NCI-H146 treated with DMSO at 0.1 percent for 48 hours (cell line): ENCODE data around the gene PDCD1LG2.

Experiments used
- DNase-seq: peaks from one replicate; lab custom pipeline; 2025; ENCODE audit not compliant: unreplicated experiment; lab: John Stamatoyannopoulos, UW

PDCD1LG2 gene

DNA sequence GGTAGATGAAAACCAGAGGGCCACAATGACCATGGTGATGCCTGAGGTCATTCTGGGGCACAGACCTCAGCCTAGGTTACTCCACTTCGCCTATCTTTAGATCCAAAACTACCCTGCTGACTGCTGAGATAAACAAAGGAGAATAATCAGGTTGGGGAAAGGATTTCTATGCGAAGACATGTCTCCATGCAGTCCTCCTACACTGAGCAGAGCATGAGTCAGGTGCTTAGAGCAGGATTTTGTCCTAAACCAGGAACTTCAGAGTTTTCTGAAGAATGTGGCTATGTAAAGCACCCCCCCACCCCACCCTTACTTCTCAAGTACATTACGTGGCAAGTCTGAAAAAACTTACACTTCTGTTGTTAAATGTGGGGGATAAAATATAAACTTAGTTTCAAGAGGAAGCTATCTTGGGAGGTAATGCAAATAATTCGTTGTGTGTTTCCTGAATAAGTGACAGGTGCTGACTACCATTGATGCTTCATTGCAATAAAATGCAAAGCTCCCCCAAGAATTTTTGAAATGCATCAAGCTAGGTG, 19.4 kb downstream of the PDCD1LG2 start:
- no peak for DNase-seq

DNA sequence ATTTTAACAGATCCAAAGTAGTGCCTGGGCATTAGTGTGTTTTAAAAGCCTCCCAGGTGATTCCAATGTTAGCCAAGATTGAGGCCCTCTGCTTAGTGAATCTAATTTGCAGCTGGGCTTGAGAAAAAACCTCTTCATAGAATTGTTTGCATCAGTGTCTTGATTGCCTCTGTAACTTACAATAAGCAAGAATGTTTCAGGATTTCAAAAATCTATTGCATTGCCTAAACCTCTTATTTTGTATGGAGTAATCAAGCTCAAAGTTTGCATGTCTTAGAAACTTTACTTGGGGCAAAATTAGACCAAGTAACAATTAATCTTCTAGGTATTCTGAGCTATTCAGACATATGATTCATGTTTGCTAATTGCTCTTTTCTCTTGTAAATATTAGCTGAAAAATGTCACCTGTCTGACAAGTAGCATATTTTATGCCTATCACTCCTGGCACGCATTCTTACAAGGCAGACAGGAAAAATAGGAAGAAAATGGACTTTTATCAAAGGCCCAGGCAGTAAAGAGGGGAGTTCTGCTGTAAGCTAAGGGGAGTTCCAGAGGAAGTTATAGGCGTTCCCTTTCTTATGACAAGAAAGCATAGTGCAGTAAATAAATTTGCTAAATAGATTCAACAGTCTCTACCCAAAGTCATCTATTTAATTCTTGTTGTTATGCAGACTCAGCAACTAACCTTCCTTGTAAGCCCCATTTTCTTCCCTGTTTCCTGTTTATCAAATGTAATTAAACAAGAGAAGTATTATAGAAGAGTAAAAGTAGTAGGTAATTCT, 21.0 kb downstream of the PDCD1LG2 start:
- DNase-seq = no peak

GRCh38 chr9:5532306-5532705, 22.0 kb downstream of the PDCD1LG2 start:
- DNase-seq = no peak

GRCh38 chr9:5532790-5533189, 22.5 kb downstream of the PDCD1LG2 start:
- no peak for DNase-seq

DNA sequence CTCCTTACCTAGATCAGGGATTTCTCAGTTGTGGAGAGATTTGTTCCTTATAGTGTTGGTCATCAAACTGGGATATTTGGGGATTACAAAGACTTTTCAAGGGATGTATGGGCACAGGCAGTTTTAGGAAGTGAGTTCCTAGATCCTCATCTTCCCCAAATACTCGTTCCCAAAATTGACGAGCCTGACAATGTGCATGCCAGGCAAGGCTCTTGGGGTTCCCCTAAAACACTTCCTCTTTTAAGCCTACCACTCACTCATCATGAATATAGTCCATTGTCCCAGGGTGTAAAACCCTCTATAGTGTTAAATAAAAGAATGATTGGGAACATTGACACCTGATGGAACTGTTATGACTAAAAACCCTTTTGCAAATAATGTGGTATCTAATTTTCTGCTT, 26.4 kb downstream of the PDCD1LG2 start:
- no peak for DNase-seq

- no peak for DNase-seq
These were observed 33.8 kb downstream of the PDCD1LG2 start for GRCh38 chr9:5543875-5544702.

DNA sequence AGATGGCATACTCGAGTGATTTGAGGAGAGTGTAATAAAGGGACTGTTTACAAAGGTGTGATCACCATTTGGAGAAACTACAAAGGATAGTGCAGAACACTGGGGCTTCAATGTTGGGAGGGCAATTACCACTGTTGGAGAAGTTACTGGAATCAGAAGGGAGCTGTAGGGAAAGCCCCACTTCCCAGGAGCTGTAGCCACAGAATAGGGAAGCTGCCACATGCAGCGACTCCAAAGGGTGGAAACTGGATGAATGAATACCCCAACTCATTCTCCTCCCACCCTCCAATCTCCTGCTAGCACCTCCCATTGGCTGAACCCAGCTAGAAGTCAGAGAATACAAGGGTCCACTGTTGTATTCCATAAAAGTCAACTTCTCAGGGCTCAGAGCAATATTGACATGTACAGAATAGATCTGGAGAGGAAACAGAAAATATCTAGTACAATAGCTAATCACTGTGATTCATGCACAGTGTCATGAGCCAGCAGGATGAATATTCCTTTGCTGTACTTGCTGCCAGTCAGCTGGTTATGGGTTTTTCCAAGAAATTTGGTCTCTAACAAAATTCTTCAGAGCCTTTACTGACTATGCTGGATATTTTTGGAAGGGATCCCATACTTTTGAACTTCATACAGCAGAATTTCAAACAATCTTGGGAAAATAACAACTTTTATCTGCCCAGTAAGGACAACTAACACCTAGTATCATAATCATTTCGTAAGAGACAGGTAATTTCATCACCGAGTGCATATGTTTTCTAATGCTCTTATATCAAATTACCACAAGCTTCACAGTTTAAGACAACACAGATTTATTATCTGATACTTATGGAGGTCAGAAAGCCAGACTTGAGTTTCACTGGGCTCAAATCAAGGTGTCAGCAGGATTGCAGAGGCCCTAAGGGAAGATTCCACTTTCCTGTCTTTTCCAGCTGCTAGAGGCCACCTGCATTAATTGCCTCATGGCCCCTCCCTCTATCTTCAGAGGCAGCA, 39.6 kb downstream of the PDCD1LG2 start:
- no peak for DNase-seq

DNA sequence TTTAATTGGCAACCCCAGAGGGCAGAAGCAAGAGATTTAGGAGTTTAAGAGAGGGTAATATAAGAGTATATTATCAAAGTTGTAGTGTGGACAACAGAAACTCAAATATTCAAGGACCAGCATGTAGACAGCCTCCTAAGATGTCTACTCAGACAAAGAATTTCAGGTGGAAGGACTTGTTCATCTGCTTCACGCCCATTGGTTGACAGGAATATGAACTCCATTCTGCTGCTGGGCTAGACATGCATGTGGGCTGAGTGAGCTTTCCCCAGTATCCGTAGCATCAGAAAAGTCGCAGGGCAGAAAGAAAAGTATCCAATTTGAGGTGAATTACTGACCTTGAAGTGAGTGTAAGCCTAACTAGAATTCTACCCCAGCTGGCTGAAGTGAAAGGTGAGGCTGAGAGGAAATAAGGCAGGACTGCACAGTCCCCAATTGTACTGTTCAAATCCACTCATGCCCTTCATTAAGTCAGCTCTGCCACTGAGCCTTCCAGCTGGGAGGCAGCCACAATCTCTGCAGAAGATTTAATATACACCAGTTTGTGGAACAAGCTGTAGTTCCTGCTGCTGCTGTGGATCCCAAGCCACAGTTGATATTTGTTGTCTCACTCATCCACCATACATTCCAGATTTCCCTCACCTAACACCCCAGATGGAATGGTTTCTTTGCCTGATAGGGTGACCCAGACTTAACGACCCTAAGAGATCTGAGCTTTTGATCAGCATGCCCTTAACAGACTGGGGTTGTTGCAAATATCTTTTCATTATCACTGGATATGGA, 41.2 kb downstream of the PDCD1LG2 start:
- DNase-seq = no peak

GRCh38 chr9:5552301-5552700, 42.0 kb downstream of the PDCD1LG2 start:
- DNase-seq = no peak

- no peak for DNase-seq
These were observed 42.9 kb downstream of the PDCD1LG2 start for GRCh38 chr9:5553211-5553610.

DNA sequence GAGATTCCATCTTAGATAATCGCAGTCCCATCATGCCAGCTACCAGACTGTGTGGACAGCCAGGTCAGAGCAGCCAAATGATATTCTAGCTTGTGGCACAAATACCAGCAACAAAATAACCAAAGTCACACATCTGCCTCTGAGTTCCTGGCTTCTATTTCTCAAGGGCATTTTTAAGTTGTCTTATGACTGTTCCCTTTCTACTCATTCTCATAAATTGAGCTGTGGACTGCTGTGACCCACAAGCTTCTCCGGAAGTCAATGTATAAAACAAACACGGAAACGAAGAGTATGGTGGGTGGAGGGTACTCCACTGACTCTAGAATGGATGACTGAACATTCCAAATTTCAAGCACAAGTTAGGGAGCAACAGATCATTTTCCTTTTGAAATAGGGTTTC, 43.9 kb downstream of the PDCD1LG2 start:
- no peak for DNase-seq

DNA sequence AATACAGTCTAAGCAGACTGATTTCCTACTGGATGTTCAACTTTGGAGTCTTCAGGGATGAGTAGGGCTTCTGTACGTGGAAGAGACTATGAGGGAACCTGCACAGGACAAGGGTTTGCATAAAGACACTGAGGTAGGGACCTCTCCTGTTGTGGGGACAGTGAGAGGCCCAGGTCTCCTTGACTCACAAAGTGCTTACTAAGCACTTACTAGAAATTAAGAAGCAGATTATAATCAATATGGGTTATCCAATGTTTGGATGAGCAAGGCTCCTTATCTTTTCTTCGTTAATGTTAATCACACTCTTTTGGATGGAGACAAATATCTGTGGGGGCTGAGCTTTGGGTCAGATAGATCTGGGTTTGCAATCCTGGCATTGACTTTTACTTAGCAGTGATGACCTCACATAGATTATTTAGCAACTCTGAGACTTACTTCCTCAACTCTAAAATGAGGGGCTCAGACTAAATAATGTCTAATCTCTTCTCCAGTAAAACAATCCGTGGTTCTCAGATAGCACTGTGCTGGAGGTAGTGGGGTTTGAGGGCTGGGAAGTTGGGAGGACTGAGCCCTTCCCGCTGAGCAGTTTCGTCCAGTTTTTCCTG, 45.9 kb downstream of the PDCD1LG2 start:
- DNase-seq = no peak

- no peak for DNase-seq
These were observed 47.6 kb downstream of the PDCD1LG2 start for GRCh38 chr9:5557606-5558587.

DNA sequence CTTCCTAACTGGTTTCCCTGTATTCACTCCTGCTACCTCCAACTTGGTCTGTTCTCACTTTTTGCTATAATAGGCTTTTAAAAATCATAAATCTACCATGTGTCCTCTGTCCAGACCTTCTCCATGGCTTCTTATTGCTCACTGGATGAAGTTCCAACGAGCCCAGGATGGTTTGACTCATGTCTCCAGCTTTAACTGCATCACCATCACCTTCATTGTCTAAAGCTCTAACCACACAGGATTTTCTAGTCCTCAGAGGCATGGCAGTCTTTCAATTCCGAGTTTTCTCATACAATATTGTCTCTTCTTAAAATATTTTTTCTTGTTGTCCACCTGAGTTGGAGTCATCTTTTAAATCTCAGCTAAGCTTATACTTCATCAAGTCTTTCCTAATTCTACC, 49.3 kb downstream of the PDCD1LG2 start:
- no peak for DNase-seq

DNA sequence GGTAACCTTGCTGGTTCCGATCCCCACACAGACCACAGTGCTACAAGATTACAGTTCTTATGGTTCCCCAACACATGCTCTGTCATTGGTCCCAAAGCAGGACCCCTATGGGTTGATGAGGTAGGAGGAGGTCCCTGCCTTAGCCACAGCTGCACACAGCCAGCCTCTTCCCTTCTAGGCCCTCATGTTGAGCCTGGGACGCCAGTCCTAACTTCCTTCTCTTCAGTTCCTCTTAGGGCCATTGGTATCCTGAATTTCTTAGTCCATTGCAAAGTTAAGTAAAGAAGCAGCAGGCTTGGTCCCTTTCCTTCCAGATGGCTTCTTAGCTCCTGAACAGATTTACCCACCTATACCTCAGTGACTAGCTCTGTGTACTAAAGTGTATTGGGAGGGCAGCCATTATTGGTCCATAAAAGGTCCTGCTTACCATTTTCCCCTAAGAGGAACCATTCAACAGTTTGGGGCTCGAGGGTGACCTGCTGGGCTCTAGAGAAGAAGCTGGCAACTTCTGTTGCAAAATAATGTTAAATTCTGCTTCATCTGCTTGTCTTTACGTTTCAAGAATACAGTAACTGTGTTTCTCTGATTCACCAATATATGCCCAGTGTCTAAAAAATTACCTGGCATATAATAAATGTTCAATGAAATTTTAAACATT, 50.2 kb downstream of the PDCD1LG2 start:
- no peak for DNase-seq

- DNase-seq = no peak
These were observed 51.6 kb downstream of the PDCD1LG2 start for GRCh38 chr9:5561828-5562488.

DNA sequence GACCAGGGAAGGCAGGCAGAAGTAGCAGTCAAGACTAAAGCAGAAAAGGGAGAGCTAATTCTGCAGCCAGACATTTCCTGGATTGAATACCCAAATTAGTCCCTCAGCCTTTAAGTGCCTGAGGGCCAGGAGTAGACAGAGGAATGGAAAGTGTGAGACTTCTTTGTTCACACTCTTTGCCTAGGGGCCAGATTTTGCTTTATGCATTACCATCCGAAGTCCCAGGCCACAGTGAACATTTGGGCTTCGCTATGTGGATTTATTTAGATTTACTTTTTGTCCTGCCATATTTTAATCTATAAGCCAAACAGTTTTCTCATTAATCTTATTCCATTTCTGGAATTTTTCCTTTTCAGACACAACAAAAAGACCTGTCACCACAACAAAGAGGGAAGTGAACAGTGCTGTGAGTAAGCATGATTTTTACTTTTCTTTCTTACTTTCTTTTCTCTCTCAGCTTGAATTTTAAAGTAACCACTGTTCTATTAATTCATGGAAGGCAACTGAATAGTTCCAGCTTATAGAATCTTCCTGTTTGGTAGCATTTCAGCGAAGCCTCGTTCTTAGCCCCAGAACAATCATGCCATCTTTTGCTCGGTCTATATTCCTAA, 52.6 kb downstream of the PDCD1LG2 start:
- DNase-seq = no peak
